T-helper 2 cell treated with Interferon-gamma antibody and Interleukin-4, amounts not matched to agents 5 μg/mL and 100 μg/mL, for 36 hours (primary cell): ENCODE measurements around the gene RAG2.

ENCODE experiments used
- DNase-seq: peaks from one replicate; pipeline ENCODE4 v3.0.0; 2021; ENCODE audit warnings: low spot score
- H3K27ac Mint-ChIP-seq: one replicate; pipeline ENCODE4 v1.8.0; 2021; ENCODE audit warnings: mild to moderate bottlenecking, mixed read lengths
- H3K27me3 Mint-ChIP-seq: one replicate; pipeline ENCODE4 v1.8.0; 2021; ENCODE audit warnings: low read depth, mixed read lengths
- H3K36me3 Mint-ChIP-seq: one replicate; pipeline ENCODE4 v1.8.0; 2021; ENCODE audit warnings: low read depth, mixed read lengths
- H3K4me1 Mint-ChIP-seq: one replicate; pipeline ENCODE4 v1.8.0; 2021; ENCODE audit warnings: low read depth, mixed read lengths
- H3K4me3 Mint-ChIP-seq: one replicate; pipeline ENCODE4 v1.8.0; 2022; ENCODE audit warnings: mild to moderate bottlenecking, moderate library complexity, mixed read lengths
- H3K9me3 Mint-ChIP-seq: one replicate; pipeline ENCODE4 v1.8.0; 2021; ENCODE audit warnings: mixed read lengths

Gene RAG2

DNA sequence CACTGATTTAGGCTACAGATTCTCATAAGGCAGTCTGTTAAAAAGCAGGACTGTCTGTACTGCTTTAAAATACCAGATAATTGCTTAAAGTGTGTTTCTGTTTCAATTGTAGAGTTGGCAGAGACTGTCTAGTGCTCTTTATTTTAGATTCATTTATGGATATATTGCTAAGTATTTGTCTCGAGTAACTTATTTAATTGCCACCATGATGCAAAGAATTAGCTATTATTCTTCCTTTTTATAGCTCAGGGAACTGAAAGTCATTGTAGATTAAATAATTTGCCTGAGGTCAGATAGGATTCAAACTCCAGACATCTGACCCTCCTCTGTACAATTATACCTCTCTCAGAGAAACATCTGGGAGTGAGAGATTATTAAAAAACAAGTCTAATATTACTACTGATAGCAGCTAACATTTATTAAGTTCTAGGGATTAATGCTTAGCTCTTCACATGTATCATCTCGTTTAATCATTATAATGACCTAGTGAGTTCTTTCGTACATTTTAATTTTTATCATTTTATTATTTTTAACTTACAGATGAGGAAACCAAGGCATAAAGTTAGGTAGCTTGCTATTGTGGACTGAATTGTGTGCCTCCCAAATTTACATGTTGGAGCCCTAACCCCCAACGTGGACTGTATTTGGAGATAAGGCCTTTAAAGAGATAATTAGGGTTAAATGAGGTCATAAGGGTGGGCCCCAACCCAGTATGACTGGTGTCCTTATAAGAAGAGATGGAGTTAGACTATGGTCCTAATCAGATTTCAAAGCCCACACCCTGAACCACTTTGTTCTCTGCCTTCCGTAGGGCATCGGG, 19.7 kb upstream of the RAG2 start:
- Mint-ChIP-seq H3K4me1 (no peaks in the 10 kb centered on the region), H3K4me3 (no peak overlapping the region), H3K27ac (no peak overlapping the region), H3K36me3 (no peaks in the 10 kb centered on the region), H3K27me3 (peaks cover 16% of the 10 kb centered on the region), H3K9me3 (no peaks in the 10 kb centered on the region)
- DNase-seq: no peak

DNA sequence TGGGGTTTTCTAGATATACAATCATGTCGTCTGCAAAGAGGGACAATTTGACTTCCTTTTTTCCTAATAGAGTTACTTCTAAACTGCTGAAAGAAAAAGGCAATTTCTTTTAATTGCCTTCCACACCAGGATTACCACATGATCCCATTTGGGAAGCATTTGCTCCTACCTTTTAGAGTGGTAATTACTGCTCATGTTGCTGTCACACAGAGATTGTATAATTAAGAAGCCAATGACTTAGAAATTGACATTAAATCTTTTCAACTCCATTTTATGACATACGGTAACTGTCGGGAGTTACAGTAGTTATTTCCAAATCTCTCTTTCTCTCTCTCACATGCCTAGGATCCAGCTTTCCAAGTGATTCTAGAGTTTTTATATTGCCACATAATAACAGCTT, 17.8 kb upstream of the RAG2 start:
- peaks cover 13% of the 10 kb centered on the region for H3K27me3 Mint-ChIP-seq
- no peak overlapping the region for H3K4me3 Mint-ChIP-seq
- no peak overlapping the region for H3K27ac Mint-ChIP-seq
- H3K36me3 Mint-ChIP-seq: no peaks in the 10 kb centered on the region
- no peaks in the 10 kb centered on the region for H3K9me3 Mint-ChIP-seq
- H3K4me1 Mint-ChIP-seq: no peaks in the 10 kb centered on the region
- DNase-seq: no peak

DNA sequence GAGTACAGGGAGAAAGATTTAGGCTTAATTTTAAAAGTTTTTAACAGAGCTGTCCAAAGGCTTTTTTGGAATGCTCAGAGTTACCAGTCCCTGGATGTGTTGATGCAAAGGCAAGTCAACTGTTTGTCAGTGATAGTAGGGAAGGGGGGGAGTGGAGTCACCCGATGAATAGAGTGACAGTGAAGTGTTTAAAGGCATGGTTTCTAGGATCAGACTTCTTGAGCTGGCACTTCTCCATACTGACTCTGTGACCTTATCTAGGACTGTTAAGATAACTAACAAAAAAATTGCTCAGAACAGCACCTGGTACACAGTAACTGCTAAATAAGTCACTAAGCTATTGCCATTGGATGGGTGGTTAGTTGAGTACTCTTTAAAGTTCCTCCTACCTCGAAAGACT, 11.3 kb upstream of the RAG2 start:
- Mint-ChIP-seq H3K27me3 (no peaks in the 10 kb centered on the region), H3K36me3 (no peaks in the 10 kb centered on the region), H3K4me3 (no peak overlapping the region), H3K9me3 (no peaks in the 10 kb centered on the region), H3K27ac (no peak overlapping the region), H3K4me1 (no peaks in the 10 kb centered on the region)
- no peak for DNase-seq

DNA sequence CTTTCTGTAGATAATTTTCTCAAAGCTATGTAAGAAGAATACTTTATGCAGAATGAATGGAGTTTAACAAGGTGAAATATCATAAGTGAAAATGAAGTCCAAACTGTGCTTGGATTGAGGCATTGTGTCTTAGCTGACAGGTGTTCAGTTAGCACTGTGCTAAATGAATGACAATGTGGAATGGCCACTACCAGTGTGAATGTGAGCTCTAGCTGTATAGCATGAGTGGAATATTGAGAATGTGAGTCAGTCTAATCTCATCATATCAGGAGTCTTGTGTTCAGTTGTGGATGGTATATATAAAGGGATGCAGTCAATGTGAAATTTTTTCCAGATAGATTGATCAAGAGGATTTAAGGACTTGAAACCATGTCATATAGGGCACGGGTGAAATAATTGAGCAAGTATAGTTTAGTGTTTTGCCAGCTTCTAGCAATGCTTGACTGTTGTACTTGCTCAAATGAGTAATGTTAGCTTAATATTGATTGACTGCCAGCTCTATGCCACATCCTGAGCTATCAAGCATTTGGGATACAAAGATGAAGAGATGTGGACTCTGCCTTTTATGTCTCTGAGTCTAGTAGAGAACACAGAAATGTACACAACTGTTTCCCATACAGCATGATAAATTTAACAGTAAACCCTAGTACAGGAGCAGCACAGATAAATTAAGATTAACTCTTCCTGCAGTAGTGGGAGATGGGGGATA, 10.6 kb upstream of the RAG2 start:
- no peak for DNase-seq
- Mint-ChIP-seq H3K27me3 (no peaks in the 10 kb centered on the region), H3K36me3 (no peaks in the 10 kb centered on the region), H3K9me3 (no peaks in the 10 kb centered on the region), H3K27ac (no peak overlapping the region), H3K4me3 (no peak overlapping the region), H3K4me1 (no peaks in the 10 kb centered on the region)

DNA sequence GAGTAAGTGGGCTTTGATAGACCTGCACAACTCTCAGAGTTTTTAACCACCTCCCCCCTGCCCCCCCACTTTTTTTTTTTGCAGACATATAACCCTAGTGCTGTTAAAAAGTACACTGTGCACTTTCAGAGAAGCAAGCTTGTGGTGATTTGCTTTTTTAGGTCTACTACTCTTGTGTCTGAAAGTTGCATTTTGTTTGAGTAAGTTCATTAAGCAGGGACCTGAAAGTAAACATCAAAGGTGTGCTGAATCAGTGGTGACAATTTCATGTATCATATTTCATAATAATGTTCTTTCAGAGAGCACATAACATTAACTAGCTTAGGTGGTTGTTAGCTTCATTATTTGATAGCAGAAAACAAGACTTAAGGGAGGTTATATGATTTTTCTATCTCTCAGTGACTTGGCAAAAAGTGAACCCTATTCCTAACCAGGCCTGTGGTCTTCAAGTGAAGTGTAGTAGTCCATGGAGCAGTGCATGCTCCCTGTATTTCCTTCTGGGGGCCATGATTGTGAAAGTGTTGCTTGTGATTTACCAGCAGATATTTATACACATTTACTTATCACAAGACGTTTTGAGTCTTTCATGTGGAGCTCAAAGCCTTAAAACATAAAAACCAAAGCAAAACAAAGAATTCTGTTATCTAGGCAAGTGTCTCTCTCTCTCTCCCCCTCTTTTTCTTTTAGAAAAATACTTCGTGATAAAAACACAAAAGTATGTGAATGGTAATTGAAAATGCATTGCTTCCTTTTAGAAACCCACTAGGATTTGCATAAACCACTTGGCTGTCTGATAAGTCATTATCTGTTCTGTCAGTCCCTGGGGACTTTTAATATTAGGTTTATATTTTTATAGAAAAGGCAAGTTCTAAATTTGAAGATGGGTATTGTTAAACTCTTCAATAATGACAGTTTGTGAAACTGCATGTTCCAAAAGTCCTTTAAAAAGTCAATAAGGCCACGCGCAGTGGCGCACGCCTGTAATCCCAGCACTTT, 7.5 kb upstream of the RAG2 start:
- H3K27me3 Mint-ChIP-seq: peaks cover 5% of the 10 kb centered on the region
- no peak overlapping the region for H3K27ac Mint-ChIP-seq
- no peaks in the 10 kb centered on the region for H3K36me3 Mint-ChIP-seq
- no peaks in the 10 kb centered on the region for H3K4me1 Mint-ChIP-seq
- H3K9me3 Mint-ChIP-seq: no peaks in the 10 kb centered on the region
- no peak overlapping the region for H3K4me3 Mint-ChIP-seq
- no peak for DNase-seq

DNA sequence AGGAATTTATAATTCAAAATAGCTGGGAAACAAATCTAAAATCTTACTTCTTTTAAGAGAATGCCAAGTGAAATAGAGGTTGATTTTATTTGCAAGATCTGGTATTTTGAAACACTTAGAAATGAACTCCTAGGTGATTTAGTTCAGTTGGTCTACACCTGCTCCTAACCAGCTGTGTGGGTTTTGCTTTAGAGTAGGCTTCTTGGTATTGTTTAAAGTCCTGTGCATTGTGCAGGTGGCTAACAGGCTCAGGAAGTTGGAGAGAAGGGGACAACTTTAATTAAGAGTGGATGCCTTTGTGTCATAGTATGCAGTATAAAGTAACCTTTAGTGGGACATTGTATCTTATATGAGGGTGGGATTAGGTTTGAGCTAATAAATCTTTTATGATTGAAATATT, 4.1 kb upstream of the RAG2 start:
- Mint-ChIP-seq H3K27me3 (peaks cover 7% of the 10 kb centered on the region), H3K9me3 (no peaks in the 10 kb centered on the region), H3K36me3 (no peaks in the 10 kb centered on the region), H3K27ac (no peak overlapping the region), H3K4me3 (no peak overlapping the region), H3K4me1 (no peaks in the 10 kb centered on the region)
- no peak for DNase-seq

DNA sequence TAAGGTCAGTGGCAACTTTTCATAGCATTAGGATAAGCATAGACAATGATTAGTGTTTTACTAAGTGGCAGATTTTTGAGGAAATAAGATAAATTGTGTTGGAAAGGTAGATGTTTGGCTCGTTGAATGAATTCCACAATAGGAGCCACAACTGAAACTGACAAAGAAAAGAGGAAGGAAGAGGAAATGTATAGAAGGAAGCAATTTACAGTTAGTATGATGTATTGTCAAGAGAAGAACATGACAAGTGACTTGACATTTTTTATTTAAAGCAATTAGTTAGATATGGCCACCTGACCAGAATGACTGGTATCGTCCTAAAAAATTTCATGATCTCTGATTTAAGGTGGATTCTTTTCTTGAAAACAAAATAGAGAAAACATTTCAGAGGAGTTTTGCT, 3.1 kb upstream of the RAG2 start:
- DNase-seq: no peak
- Mint-ChIP-seq H3K4me3 (no peak overlapping the region), H3K27ac (no peak overlapping the region), H3K36me3 (no peaks in the 10 kb centered on the region), H3K4me1 (peaks cover 1% of the 10 kb centered on the region), H3K9me3 (no peaks in the 10 kb centered on the region), H3K27me3 (peaks cover 7% of the 10 kb centered on the region)

DNA sequence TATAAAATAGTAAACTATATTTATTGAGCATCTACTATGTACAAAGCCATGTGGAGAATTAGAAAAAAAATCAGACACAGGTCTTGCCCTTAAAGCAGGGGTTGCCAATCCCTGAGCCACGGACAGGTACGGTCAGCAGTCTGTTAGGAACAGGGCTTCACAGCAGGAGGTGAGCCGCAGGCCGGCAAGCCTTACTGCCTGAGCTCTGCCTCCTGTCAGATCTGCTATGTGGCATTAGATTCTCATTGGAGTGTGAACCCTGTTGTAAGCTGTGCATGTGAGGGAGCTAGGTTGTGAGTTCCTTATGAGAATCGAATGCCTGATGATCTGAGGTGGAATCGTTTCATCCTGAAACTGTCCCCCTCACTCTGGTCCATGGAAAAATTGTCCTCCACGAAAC, 2.1 kb upstream of the RAG2 start:
- Mint-ChIP-seq H3K4me1 (peaks cover 1% of the 10 kb centered on the region), H3K36me3 (no peaks in the 10 kb centered on the region), H3K27me3 (peaks cover 10% of the 10 kb centered on the region), H3K27ac (no peak overlapping the region), H3K4me3 (no peak overlapping the region), H3K9me3 (no peaks in the 10 kb centered on the region)
- DNase-seq: no peak

DNA sequence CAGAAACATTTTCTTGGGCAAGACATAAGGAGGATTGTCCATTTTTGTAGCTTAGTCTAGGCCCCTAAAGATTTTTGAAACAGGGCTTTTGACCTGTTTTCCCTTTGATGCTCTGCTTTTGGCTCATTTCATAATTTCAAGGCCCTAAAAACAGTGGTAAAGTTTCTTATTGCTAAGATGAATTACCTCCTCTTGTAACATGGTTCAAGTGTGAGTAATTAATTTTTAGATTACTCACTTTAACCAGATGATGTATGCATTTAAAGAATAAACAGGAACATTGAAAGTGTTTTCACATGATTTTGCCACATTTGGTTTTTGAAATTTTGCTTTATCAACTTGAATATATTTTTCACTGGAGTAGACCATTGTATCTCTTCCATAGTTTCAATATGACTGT, 1.2 kb downstream of the RAG2 start:
- no peaks in the 10 kb centered on the region for H3K9me3 Mint-ChIP-seq
- no peak for DNase-seq
- no peaks in the 10 kb centered on the region for H3K36me3 Mint-ChIP-seq
- H3K27ac Mint-ChIP-seq: no peak overlapping the region
- H3K27me3 Mint-ChIP-seq: peaks cover 35% of the 10 kb centered on the region
- H3K4me3 Mint-ChIP-seq: no peak overlapping the region
- peaks cover 6% of the 10 kb centered on the region for H3K4me1 Mint-ChIP-seq

DNA sequence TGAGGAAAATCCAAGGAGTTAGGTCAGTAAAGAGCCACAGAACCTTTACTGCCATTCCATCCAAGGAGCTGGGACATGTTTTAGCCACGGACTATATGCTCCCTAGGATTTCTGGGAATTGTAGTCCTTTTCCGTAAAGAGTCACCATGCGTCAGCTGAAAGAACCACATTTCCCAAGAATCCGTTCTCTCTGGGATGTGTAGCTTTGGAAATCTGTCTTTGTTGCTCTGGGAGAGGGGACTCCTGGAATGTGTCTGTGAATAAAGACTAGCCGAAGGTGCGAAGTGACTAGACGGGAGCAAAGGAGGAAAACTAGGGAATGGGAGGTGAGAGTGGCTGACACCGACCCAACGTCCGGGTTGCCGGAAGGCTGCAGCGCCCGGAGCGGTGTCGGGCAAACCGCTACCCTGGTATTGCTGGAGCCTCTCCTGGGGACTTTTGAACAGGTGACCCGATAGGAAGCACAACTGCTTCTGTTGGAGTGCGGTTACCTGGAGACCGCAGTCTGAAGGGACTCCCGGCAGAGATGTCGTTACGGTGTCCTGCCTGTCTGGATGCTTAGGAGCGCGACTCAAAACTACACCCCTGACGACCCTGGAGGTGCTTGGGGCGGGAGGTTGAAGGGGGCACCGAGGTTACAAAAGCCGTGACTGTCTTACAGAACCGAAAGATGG, 3.6 kb downstream of the RAG2 start, which contains the start of gene IFTAP:
Gene IFTAP (plus strand): TSS at position 187 of the 674 bp plus-strand sequence. CDS start 15,602 bp downstream, outside the sequence.
- Mint-ChIP-seq H3K4me1 (peaks cover 6% of the 10 kb centered on the region), H3K9me3 (no peaks in the 10 kb centered on the region), H3K4me3 (peak within 1 kb of the TSS; percentile 84), H3K27ac (no peak within 1 kb of the TSS), H3K36me3 (no peaks in the 10 kb centered on the region), H3K27me3 (peaks cover 38% of the 10 kb centered on the region)
- peak; percentile 9 for DNase-seq

DNA sequence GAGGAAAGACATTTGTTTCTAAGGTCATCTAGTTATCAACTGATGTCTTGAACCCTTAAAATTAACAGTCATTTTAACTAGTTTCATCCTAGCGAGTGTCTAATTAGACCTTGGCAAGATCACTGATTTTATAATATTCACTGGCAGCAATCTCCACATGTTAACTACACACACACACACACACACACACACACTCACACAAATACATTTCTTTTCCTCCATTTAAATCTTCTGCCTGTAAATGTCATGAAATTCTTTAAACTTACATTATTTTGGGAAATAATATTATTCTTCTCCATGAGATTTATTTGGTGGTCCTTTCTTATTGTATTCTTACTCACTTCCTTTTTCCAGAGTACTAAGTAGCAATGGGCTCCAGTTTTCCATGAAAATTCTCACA, 6.6 kb downstream of the RAG2 start:
- Mint-ChIP-seq H3K4me3 (no peak overlapping the region), H3K27ac (no peak overlapping the region), H3K4me1 (peaks cover 5% of the 10 kb centered on the region), H3K9me3 (no peaks in the 10 kb centered on the region), H3K27me3 (peaks cover 39% of the 10 kb centered on the region), H3K36me3 (no peaks in the 10 kb centered on the region)
- no peak for DNase-seq

DNA sequence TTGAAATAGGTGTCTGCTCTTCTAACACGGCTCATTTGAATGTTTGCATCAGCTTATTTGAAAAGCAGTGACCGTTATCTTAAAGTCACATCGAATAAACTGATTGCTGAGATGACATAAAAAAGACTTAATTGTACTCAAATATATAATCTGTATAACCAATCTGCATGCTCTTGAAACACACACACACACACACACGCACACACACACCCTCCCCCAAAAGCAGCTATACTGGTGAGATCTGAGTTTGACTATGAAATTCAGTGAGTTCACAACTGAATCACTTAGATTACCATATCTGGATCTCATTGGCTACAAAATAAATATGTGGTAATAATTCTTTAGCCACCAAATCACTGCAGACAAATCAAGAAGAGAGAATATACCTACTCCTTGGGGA, 7.5 kb downstream of the RAG2 start:
- H3K4me1 Mint-ChIP-seq: peaks cover 5% of the 10 kb centered on the region
- H3K36me3 Mint-ChIP-seq: no peaks in the 10 kb centered on the region
- DNase-seq: no peak
- no peaks in the 10 kb centered on the region for H3K9me3 Mint-ChIP-seq
- H3K4me3 Mint-ChIP-seq: no peak overlapping the region
- peaks cover 37% of the 10 kb centered on the region for H3K27me3 Mint-ChIP-seq
- H3K27ac Mint-ChIP-seq: no peak overlapping the region

DNA sequence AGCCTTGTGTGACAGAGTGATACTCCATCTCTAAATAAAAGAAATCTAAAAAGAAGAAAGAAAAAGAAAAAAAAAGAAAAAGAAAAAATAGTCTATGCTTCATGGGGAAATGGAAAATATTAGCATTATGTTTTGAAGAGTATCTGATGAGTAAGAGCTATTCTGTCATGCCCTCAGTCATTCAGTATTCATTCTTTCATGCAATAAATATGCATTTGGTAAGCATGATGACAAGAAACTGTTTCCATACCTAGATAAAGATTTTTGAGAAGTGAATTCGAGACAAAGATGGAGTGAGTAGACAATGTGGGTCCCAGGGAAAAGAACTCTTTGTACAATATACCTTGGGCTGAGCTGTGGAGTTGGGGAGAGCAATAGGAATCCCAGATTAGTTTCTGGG, 9.9 kb downstream of the RAG2 start:
- Mint-ChIP-seq H3K36me3 (no peaks in the 10 kb centered on the region), H3K9me3 (no peaks in the 10 kb centered on the region), H3K27me3 (peaks cover 19% of the 10 kb centered on the region), H3K4me1 (no peaks in the 10 kb centered on the region), H3K27ac (no peak overlapping the region), H3K4me3 (no peak overlapping the region)
- DNase-seq: no peak
